Measurements from ENCODE around the gene FAM98B.
A peak's percentile ranks its signal among the peaks of the same experiment; 100 is the strongest.

Gene FAM98B

GRCh38 chr15:38481113-38481512, 27.2 kb downstream of the FAM98B start:
- peaks cover 13% of the 10 kb centered on the region for H3K4me1 ChIP-seq (ENCODE audit: insufficient read depth, low read length, poor library complexity, severe bottlenecking)
- no peak overlapping the region for H3K4me3 ChIP-seq (ENCODE audit: low read length, poor library complexity, severe bottlenecking)
- H3K36me3 ChIP-seq (ENCODE audit: insufficient read depth, low read length), result peaks cover 61% of the 10 kb centered on the region; the same call in 1 of the 2 replicates
- H3K9me2 ChIP-seq (replicated peaks; ENCODE audit: low read depth, low read length), result no peaks in the 10 kb centered on the region
- H3K4me2 ChIP-seq (ENCODE audit: low read depth, low read length, poor library complexity, severe bottlenecking), result no peak overlapping the region
- no peak overlapping the region for H3K9ac ChIP-seq (ENCODE audit: low read depth, low read length, poor library complexity, severe bottlenecking)
- H3K9me3 ChIP-seq (ENCODE audit: insufficient read depth, low read depth, low read length), result no peaks in the 10 kb centered on the region
- peaks cover 4% of the 10 kb centered on the region; the same call in 1 of the 2 replicates for H3K79me2 ChIP-seq (ENCODE audit: insufficient read depth, low read length)
- H3K27me3 ChIP-seq (ENCODE audit: insufficient read depth, low read length, poor library complexity, severe bottlenecking), result no peaks in the 10 kb centered on the region
- no peaks in the 10 kb centered on the region for H3F3A ChIP-seq (ENCODE audit: low read depth)
- TF ChIP-seq EZH2phosphoT487 (IDR thresholded peaks at IDR 0.05; ENCODE audit: borderline replicate concordance) (no peak), CTCF (conservative IDR thresholded peaks at IDR 0.05; ENCODE audit: low read length) (no peak)
- no peak overlapping the region for H2AFZ ChIP-seq (ENCODE audit: low read length)
- peaks cover 4% of the 10 kb centered on the region for H4K20me1 ChIP-seq (ENCODE audit: insufficient read depth, low read length, poor library complexity, severe bottlenecking)

GRCh38 chr15:38481761-38482160, 27.8 kb downstream of the FAM98B start:
- H3K9me2 ChIP-seq (replicated peaks; ENCODE audit: low read depth, low read length), result no peaks in the 10 kb centered on the region
- no peak overlapping the region for H3K9ac ChIP-seq (ENCODE audit: low read depth, low read length, poor library complexity, severe bottlenecking)
- H3K36me3 ChIP-seq (ENCODE audit: insufficient read depth, low read length), result peaks cover 59% of the 10 kb centered on the region; the same call in 1 of the 2 replicates
- H3K4me1 ChIP-seq (ENCODE audit: insufficient read depth, low read length, poor library complexity, severe bottlenecking), result peaks cover 13% of the 10 kb centered on the region
- no peak for TF ChIP-seq CTCF (conservative IDR thresholded peaks at IDR 0.05; ENCODE audit: low read length)
- no peak for TF ChIP-seq EZH2phosphoT487 (IDR thresholded peaks at IDR 0.05; ENCODE audit: borderline replicate concordance)
- H3K79me2 ChIP-seq (ENCODE audit: insufficient read depth, low read length), result peaks cover 4% of the 10 kb centered on the region; the same call in 1 of the 2 replicates
- no peak overlapping the region for H3K4me3 ChIP-seq (ENCODE audit: low read length, poor library complexity, severe bottlenecking)
- no peaks in the 10 kb centered on the region for H3F3A ChIP-seq (ENCODE audit: low read depth)
- no peaks in the 10 kb centered on the region for H3K27me3 ChIP-seq (ENCODE audit: insufficient read depth, low read length, poor library complexity, severe bottlenecking)
- H3K9me3 ChIP-seq (ENCODE audit: insufficient read depth, low read depth, low read length), result no peaks in the 10 kb centered on the region
- peaks cover 4% of the 10 kb centered on the region for H4K20me1 ChIP-seq (ENCODE audit: insufficient read depth, low read length, poor library complexity, severe bottlenecking)
- no peak overlapping the region for H3K4me2 ChIP-seq (ENCODE audit: low read depth, low read length, poor library complexity, severe bottlenecking)
- H2AFZ ChIP-seq (ENCODE audit: low read length), result no peak overlapping the region

- no peak overlapping the region for H2AFZ ChIP-seq (ENCODE audit: low read length)
- peak overlapping the region; percentile 15 for H3K4me2 ChIP-seq (ENCODE audit: low read depth, low read length, poor library complexity, severe bottlenecking)
- no peaks in the 10 kb centered on the region for H3K9me3 ChIP-seq (ENCODE audit: insufficient read depth, low read depth, low read length)
- H3K79me2 ChIP-seq (ENCODE audit: insufficient read depth, low read length), result peaks cover 4% of the 10 kb centered on the region; the same call in 1 of the 2 replicates
- H3F3A ChIP-seq (ENCODE audit: low read depth), result no peaks in the 10 kb centered on the region
- peaks cover 59% of the 10 kb centered on the region; the same call in 1 of the 2 replicates for H3K36me3 ChIP-seq (ENCODE audit: insufficient read depth, low read length)
- H3K27me3 ChIP-seq (ENCODE audit: insufficient read depth, low read length, poor library complexity, severe bottlenecking), result no peaks in the 10 kb centered on the region
- no peak overlapping the region for H3K4me3 ChIP-seq (ENCODE audit: low read length, poor library complexity, severe bottlenecking)
- TF ChIP-seq EZH2phosphoT487 (IDR thresholded peaks at IDR 0.05; ENCODE audit: borderline replicate concordance), result no peak
- no peak for TF ChIP-seq CTCF (conservative IDR thresholded peaks at IDR 0.05; ENCODE audit: low read length)
- H3K4me1 ChIP-seq (ENCODE audit: insufficient read depth, low read length, poor library complexity, severe bottlenecking), result peaks cover 13% of the 10 kb centered on the region
- no peak overlapping the region for H3K9ac ChIP-seq (ENCODE audit: low read depth, low read length, poor library complexity, severe bottlenecking)
- peaks cover 4% of the 10 kb centered on the region for H4K20me1 ChIP-seq (ENCODE audit: insufficient read depth, low read length, poor library complexity, severe bottlenecking)
- H3K9me2 ChIP-seq (replicated peaks; ENCODE audit: low read depth, low read length), result no peaks in the 10 kb centered on the region
These were observed 28.6 kb downstream of the FAM98B start for GRCh38 chr15:38482572-38482971.

Measured in Loucy (cell line).